HG02678 (cell line): Measurements from ENCODE around the gene CDC5L.

Experiments
- ATAC-seq: cut with Tn5 transposase; IDR thresholded peaks from one replicate; pipeline ENCODE4 v1.9.1; 2021; ENCODE audit warnings: mild to moderate bottlenecking, moderate library complexity; ENCODE audit not compliant: unreplicated experiment

Gene CDC5L

DNA sequence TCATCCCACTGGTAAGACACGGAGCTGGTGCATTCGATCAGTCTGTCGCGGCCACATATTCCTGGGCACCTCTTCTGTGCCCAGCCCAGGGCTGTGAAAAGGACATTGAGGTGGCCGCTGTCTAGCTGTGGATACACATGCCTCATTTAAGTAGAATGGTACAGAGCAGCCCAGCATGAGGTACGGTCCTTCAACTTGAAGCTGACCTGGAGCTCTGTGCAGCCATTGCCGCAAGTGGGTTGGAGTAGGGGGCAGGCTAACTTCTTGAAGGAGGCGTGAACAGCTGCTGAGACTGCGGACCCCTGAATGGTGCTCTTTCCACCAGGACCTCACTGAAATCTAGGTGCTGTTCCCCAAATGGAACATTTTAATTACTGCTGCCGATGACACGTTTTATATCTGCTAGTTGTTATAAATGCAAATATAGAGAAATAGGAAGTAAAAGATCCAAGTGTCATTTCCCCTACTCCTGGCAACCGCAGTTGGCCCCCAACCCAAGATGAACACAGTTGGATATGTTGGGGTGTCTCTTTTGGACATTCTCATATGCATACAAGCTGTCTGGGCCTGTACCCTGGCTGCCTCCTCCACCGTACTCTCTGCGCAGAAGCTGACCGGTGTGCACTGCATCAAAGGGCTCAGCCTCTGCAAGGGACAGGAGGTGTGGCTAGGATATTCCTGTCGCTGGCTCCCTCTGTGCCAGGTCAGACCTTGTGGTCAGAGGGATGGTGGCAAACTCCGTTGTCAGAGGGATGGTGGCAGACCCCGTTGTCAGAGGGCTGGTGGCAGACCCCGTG, 86.1 kb downstream of the CDC5L start:
- ATAC-seq = no peak

GRCh38 chr6:44474190-44474631, 86.7 kb downstream of the CDC5L start:
- ATAC-seq = no peak

- ATAC-seq = no peak
These were observed 87.1 kb downstream of the CDC5L start for GRCh38 chr6:44474643-44475042.

GRCh38 chr6:44475417-44475778, 87.9 kb downstream of the CDC5L start:
- peak; percentile 12 for ATAC-seq

GRCh38 chr6:44475779-44476434, 88.4 kb downstream of the CDC5L start:
- ATAC-seq = peak; percentile 72

- ATAC-seq = no peak
These were observed 89.3 kb downstream of the CDC5L start for GRCh38 chr6:44476849-44477248.

DNA sequence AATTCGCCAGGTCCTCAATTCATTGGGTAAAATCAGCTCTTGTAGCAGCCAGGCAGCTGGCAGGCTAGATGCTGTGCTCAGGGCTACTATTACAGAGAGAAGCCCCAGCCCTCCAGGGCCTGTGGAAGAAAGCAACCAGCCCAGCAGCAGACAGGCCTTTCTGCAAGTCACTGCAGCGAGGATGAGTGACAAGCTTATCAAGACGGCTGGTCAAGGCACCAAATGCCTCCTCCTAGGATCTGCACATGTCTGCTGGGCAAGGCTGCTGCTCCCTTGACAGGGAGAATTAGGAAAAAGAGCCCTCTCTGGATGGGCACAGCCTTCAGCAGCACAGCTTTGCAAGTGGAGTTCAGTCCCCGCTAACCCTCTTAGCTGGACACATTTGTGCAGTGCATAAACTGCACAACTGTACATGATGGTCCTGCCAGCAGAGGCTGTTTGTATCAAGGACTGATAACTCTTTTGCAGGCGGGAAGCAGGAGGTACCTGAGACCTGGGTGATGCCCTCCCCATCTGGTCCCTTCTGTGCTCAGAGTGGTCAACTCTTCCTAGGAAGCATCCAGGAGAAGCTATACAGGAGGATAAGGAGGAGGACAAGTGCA, 89.9 kb downstream of the CDC5L start:
- no peak for ATAC-seq

- no peak for ATAC-seq
These were observed 90.7 kb downstream of the CDC5L start for GRCh38 chr6:44478158-44478557.

- no peak for ATAC-seq
These were observed 91.2 kb downstream of the CDC5L start for GRCh38 chr6:44478591-44479254.

- no peak for ATAC-seq
These were observed 92.6 kb downstream of the CDC5L start for GRCh38 chr6:44480097-44480541.

DNA sequence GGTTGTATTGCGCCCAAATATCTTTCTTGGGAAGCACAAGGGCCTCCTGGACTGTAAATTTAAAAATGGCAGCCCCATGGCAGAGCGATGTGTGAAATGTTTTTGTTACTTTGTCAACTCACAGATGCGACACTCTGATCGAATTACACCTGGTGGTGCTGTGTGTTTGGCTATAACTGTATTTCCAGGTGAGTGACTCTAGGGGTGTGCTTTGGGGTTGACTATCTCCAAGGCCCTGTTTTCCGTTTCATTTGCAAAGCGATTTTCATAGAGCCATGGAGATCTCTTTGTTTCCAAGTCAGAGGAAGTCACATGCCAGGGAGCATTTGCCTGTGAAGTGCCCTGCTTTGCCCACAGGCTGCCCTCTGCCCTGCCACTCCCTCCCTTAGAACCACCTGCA, 93.5 kb downstream of the CDC5L start:
- no peak for ATAC-seq

DNA sequence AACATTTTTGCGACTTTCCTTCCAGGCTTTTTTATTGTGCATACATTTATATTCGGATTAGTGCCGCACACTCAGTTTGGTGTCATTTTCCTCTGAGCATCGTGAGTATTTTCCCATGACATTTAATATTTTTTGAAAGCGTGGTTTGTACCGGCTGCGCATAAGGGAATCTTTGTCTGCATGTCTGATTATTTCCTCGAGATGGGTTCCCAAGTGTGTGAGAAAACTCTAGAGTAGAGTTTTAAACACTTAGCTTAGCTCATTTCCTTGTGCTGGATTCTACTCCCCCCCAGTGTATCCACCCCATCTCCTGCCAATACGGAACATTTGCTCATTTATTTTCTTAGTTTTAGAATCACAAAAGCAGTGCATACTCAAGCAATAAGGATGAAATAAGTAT, 94.3 kb downstream of the CDC5L start:
- no peak for ATAC-seq

DNA sequence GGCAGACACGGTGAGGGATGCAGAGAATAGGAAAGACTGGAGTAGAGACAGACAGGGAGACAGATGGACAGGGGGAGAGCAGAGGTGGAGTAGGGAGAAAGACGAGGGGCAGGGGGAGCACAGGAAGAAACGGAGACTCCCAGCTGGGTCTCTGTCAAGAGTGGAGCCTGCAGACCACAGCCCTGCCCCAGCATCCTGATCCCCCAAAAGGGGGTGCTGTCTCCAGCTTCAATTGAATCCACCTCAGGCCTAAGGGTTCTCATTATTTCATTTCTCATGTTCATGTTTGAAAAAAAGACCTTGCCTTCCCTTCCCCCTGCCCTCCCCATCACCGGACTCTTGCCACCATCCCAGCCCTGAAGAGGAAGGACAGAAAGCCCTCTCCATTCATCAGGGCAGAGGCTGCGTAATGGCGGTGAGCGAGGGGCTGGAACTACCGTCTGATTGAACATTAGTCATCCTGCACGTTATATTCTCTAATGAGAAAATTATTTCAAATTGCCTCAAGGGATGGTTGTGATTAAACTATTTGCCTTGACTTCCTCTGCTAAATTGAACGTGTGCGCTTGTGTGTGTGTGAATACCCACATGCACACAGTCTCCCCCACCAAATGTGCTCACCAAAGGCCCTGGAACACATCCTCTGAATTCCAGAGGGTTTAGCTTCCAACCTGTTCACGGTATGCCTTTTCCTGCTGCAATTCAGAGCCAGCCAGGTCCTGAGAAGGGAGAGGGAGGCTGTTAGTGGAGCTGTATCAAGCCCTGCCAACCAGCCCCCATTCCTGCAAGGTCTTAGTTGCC, 98.3 kb downstream of the CDC5L start:
- no peak for ATAC-seq

GRCh38 chr6:44487002-44487401, 99.5 kb downstream of the CDC5L start:
- ATAC-seq = no peak

- no peak for ATAC-seq
These were observed 100.1 kb downstream of the CDC5L start for GRCh38 chr6:44487586-44487985.

DNA sequence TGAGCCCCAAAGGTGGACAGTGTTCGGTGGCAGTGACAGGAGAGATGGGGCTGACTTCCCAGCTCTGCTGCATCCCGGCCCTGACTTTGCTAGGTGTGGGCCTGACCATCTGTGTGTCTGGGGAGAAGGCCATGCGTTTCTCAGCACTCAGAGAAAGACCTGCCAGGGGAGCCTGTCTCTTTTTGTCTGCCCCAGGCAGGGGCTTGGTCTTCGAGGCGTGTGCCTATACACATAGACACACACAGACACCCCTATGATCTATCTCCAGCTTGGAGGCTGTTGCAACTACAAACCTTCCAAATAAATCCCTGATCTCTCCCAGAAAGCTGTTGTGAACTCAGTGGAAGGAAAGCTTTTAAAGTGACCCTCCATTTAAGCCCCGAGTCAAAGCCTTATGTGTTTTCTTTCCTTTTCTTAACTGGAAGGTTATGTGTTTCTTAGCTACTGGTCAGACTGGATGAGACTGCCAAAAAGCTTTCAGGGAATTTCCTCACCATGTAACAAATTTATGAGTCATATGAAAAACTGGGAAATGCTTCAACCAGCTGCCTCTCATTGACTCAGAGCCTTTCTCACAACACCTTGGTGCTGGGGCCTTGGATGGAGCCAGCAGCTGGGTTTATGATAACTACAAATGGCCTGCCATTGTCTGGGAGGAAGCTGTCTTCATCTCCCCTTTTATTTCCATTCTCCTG, 102.6 kb downstream of the CDC5L start:
- no peak for ATAC-seq

- ATAC-seq = no peak
These were observed 105.6 kb downstream of the CDC5L start for GRCh38 chr6:44493132-44493531.

GRCh38 chr6:44493593-44493992, 106.1 kb downstream of the CDC5L start:
- ATAC-seq = no peak

GRCh38 chr6:44494011-44494501, 106.5 kb downstream of the CDC5L start:
- ATAC-seq = no peak
